GM13977 (cell line): Measurements from ENCODE around the gene CACNG8.

ENCODE experiments used
- DNase-seq: peaks from one replicate; pipeline ENCODE4 v3.0.0; 2012; ENCODE audit warnings: low spot score
- CTCF ChIP-seq: IDR thresholded peaks from 2 replicates; pipeline ENCODE4 v1.5.1; 2012; ENCODE audit warnings: mild to moderate bottlenecking, control low read depth; ENCODE audit not compliant: insufficient read depth; ENCODE audit errors: extremely low read depth, missing control alignments
- in situ Hi-C: fragments of 300-500 bp; cut with MboI; formaldehyde crosslinking; loops from one replicate; pipeline ENCODE4 v1.12.0; 2022; ENCODE audit warnings: low sequenced_read_pairs, low pct_unique_long_range_greater_than_20kb, mixed read lengths, inconsistent platforms; ENCODE audit not compliant: unreplicated experiment

Gene CACNG8

GRCh38 chr19:54011507-54012211, 48.9 kb downstream of the CACNG8 start:
- in situ Hi-C loops = no loop called here
- TF ChIP-seq CTCF = no peak
- DNase-seq = no peak

GRCh38 chr19:54013866-54014265, 51.1 kb downstream of the CACNG8 start:
- TF ChIP-seq CTCF = no peak
- no peak for DNase-seq
- in situ Hi-C loops = no loop called here

- in situ Hi-C loops = no loop called here
- TF ChIP-seq CTCF = no peak
- no peak for DNase-seq
Observed at GRCh38 chr19:54014920-54015560, 52.3 kb downstream of the CACNG8 start.

DNA sequence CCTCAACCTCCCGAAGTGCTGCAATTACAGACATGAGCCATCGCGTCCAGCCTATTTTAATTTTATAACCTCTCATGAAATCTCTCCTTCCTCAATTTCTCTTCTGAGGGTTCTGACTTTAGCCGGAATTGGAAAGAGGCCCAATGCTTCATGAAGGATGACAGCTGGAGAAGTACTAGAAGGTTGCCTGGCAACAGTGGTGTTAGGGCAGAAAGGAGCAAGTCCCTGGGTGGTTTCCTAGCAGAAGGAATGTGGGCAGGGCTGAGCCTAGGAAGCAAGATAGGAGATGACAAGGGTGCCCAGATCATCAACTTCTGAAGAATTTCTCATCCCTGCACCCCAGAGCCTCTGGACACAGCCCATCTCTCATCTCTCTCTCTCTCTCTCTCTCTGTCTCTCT, 54.5 kb downstream of the CACNG8 start:
- TF ChIP-seq CTCF = no peak
- no peak for DNase-seq
- in situ Hi-C loops = no loop called here

GRCh38 chr19:54021363-54021762, 58.6 kb downstream of the CACNG8 start:
- no peak for TF ChIP-seq CTCF
- DNase-seq = no peak
- in situ Hi-C loops = loop anchor here (5.0 kb wide), 1 partner anchor 179 kb away; no protein-coding TSS in a partner anchor

DNA sequence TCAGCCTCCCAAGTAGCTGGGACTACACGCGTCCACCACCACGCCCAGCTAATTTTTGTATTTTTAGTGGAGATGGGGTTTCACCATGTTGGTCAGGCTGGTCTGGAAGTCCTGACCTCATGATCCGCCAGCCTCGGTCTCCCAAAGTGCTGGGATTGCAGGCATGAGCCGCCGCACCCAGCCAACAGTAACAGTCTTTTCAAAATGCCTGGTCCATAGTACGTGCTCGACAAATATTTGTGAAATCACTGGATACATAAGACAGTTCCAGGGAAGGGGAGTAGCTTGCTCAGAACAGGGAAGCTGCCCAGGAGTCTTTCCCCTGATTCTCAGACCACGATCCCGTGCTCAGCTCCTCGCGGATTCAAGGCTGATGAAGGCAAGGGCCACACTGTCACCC, 59.2 kb downstream of the CACNG8 start:
- no peak for DNase-seq
- in situ Hi-C loops = loop anchor here (5.0 kb wide), 1 partner anchor 180 kb away; no protein-coding TSS in a partner anchor
- no peak for TF ChIP-seq CTCF
